ENCODE data around the gene GSG1L2.
"Not testable (repeated sequence)": the region's sequence is repeated elsewhere in the genome, so short reads cannot be mapped to it uniquely, and the experiment has no call there.

Gene GSG1L2

GRCh38 chr17:9788601-9789000 lies 33.3 kb downstream of the GSG1L2 start:
- no peak for DNase-seq

GRCh38 chr17:9784544-9784943 lies 37.3 kb downstream of the GSG1L2 start:
- DNase-seq = no peak

- not testable (repeated sequence) for DNase-seq
Observed at GRCh38 chr17:9783465-9783864, 38.4 kb downstream of the GSG1L2 start.

GRCh38 chr17:9783050-9783449 lies 38.8 kb downstream of the GSG1L2 start:
- DNase-seq = no peak

- no peak for DNase-seq
Observed at GRCh38 chr17:9780552-9780951, 41.3 kb downstream of the GSG1L2 start.

DNA sequence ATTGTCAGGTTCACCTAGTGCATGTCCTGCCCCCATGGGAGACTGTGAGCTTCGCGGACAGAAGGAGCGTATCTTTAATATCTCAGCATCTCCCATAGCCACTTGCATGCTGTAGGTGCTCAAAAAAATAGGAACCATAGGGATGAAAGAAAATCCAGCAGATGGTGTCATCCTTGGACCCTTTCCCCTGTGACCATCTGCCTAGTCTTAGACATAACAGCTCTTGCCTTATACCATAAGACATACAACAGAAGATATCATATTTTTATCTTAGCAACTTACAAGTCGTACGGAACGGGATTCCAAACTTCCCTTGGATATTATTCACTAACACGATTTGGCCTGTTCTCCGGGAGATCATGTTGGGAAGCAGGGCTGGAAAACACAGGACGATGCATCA lies 45.0 kb downstream of the GSG1L2 start:
- DNase-seq = no peak

DNA sequence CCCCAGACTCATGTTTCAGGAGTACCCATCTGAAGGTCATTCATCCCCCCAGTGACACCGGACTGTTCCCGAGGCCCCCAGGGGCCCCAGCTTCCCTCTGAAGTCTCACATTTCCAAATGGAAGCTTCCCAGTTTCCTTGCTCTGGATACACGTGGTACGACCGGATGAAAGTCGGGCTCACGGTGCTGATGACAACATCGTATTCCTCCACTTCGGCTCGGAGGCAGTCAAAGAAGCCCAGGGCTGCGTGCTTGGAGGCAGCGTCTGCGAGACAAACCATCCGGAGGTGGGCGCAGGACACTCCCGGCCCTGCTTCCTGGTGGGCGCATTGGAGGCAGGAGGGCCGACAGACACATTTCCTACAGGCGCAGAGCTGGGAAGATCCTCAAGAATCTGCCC lies 49.2 kb downstream of the GSG1L2 start:
- DNase-seq = no peak

- no peak for DNase-seq
Observed at GRCh38 chr17:9771465-9771864, 50.4 kb downstream of the GSG1L2 start.

DNA sequence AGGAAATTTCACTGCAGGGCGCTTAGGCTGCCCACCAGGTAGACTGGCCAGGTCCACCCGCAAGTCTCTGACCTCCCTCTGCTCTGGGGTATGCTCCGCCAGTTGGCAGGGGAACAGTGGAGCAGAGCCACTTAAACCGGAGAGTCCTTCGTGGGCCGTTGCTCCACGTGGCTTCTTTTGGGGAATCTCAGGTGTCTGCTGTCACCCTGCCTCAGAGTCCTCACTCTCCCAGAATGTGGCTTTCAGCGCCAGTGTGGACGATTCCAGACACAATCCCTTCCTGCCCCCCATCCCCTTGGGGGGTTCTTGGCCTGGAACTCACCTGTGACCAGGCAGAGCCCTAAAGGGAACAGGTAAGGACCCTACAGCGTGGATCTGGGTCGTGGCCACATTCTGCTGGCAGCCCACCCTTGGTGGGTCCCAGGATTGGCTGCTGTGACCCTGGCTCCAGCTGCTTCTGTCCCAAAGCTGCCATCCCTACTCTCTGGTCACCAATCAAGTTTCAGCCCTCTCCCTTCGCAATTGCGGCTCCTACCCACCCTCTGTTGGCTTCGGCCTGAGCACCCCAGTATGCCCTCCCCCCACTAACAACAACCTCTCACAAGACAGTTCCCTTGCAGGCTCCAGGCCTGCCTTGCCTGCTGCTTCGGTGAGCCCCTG lies 52.7 kb downstream of the GSG1L2 start:
- no peak for DNase-seq

DNA sequence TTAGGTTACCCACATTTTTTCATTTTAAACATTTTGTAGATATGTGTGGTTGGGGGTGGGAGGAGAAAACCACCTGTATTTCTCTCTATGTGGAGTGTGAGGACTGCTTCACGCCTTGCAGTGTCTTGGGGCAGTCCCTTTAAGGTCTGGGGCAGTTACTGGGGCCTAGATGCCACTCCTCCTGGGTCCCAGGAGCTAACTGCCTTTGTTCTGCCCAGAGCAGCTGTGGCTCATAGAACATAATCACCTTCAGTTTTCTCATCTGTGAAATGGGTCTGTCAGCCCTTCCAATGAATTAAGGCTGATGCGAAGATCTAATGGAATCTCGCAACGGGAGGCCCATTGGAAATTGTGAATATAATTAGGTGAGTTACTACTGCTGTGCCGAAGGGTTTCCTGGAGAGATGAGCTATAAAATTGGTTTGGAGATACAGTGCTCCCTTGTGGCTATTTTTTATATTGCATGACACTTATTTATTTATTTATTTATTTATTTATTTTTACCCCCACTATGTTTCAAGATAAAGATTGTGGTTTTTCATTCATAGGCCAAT lies 53.4 kb downstream of the GSG1L2 start:
- no peak for DNase-seq

DNA sequence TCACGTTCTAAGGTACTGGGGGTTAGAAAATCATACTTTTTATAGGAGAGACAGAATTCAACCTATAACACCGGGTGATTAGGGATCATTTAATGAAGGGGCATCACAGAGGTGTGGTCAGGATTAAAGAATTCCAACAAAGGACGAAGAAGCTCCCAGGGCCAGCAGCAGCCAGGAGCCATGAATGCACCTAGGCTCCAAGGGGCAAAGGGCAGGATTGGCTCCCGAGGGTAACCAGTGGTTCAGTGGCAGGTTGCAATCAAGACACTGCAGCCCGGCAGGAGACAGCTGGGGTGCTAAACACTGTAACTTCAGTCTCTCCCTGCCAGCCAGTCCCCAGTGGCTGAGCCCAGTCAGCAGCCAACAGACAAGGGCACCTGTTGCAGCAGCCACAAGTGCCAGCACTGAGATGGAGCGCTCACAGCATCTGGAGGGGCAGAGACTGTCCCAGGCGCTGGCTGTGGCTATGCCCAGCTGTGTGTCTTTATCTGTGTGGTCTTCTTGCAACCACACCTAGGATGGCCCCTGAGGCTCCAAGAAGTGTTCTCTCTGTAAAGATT lies 54.4 kb downstream of the GSG1L2 start:
- DNase-seq = no peak

DNA sequence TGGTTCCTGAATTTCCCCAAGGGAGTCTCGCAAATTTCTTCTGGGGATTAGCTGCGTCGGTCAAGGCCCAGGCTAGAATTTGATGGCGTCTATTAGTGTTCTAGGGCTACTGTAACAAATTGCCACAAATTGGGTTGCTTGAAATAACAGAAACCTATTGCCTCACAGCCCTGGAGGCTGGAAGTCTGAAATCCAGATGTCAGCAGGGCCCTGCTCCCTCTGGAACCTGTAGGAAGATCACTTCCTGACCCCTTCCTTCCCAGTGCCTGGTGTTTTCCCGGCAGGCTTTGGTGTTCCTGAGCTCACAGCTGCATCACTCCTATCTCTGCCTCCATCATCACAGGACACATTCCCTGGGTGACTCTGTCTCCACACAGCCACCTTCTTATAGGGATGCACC lies 54.9 kb downstream of the GSG1L2 start:
- DNase-seq = no peak

DNA sequence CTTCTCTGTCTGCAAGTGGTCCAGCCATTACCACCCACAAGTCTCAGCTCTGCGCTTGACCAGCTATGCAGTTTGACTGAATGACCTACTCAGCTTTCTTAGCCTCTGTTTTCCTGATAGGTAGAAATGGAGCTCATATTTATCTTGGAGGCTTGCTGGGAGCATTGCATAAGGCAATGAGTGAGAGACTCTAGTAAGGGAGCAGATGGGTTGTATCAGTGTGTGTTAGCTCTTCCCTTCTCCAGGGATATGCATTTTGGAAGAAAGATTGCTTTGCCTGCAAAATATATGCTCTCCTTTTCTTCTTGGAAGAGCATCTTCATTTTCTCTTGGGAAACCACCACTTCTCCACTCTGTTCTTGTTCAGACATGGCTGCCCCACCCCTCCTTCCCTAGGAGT lies 56.6 kb downstream of the GSG1L2 start:
- DNase-seq = no peak

GRCh38 chr17:9763643-9764042 lies 58.2 kb downstream of the GSG1L2 start:
- no peak for DNase-seq

GRCh38 chr17:9760266-9760665 lies 61.6 kb downstream of the GSG1L2 start:
- no peak for DNase-seq

- no peak for DNase-seq
Observed at GRCh38 chr17:9755083-9755482, 66.8 kb downstream of the GSG1L2 start.
